IgD-negative memory B cell (primary cell): ENCODE data around the gene SLC8A1. TPM values are rescaled to one million over a fixed set of nuclear protein-coding genes. Genes with fewer than 3 reads are reported as not detected.

Experiments
- H3K27ac Mint-ChIP-seq, 3 donors: one replicate each; pipeline ENCODE4 v1.8.0; 2020 to 2022; ENCODE audit warnings: mild to moderate bottlenecking in 3 of 3, mixed read lengths in 3 of 3, moderate library complexity in 1 of 3
- H3K27me3 Mint-ChIP-seq: one replicate; pipeline ENCODE4 v1.8.0; 2021; ENCODE audit warnings: mixed read lengths
- H3K36me3 Mint-ChIP-seq: one replicate; pipeline ENCODE4 v1.8.0; 2020; ENCODE audit warnings: mild to moderate bottlenecking, mixed read lengths
- H3K4me1 Mint-ChIP-seq, 3 donors: one replicate each; pipeline ENCODE4 v1.8.0; 2020 to 2022; ENCODE audit warnings: mixed read lengths in 3 of 3, mild to moderate bottlenecking in 1 of 3
- H3K4me3 Mint-ChIP-seq, 4 donors: one replicate each; pipeline ENCODE4 v1.8.0; 2020 to 2022; ENCODE audit warnings: mild to moderate bottlenecking in 4 of 4, mixed read lengths in 4 of 4, moderate library complexity in 3 of 4
- H3K9me3 Mint-ChIP-seq, 3 donors: one replicate each; pipeline ENCODE4 v1.8.0; 2020 to 2021; ENCODE audit warnings: mixed read lengths in 3 of 3, mild to moderate bottlenecking in 1 of 3
- polyA plus RNA-seq: library from polyadenylated mRNA; unstranded; fragments of 300-500 nt; fragmentation: Illumina TruSeq; gene quantifications from one replicate; pipeline ENCODE4 v1.2.3, GENCODE V29; 2021

SLC8A1 gene
- polyA plus RNA-seq, 1 donor from 2014 or later, result not detected

DNA sequence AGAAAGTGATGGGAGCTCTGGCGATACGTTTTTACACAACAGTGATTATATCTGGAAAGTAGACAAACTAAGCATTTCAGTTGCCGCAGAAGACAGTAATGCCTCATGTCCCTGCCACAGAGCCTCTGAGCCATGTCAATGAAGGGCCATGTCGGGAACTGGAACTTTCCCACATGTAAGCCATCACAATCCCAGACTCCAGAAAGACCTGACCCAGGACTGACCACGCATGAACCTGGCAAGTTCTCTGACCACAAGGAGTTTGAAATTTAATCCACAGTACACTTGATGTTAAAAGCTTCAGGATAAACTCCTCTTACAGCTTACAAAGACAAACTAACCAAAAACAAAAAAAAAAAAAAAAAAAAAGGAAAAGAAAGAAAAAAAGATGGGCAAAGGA lies 267.3 kb downstream of the SLC8A1 start:
- H3K9me3 Mint-ChIP-seq, result no peaks in the 10 kb centered on the region
- H3K36me3 Mint-ChIP-seq, result no peaks in the 10 kb centered on the region
- H3K4me1 Mint-ChIP-seq, result no peaks in the 10 kb centered on the region
- H3K4me3 Mint-ChIP-seq, result no peak overlapping the region
- no peaks in the 10 kb centered on the region for H3K27me3 Mint-ChIP-seq
- H3K27ac Mint-ChIP-seq, result no peak overlapping the region

DNA sequence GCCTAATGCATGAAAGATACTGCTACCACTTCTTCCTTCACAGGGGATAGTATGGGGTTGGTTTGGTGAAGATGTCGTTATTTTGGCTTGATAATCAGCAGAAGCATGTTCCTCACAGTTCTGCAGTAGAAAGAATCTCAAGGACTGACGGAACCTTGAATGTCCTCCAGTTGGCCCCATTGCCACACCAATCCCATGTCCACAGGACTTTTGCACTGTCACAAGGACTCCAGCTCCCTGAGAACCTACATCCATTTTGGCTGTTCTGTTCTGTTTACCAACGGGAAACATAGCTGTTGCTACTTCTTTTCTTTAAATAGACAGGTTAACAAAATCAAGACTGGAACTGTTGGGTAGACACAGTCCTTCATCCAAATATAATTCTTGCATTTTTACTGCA lies 270.0 kb downstream of the SLC8A1 start:
- Mint-ChIP-seq H3K27ac (no peak overlapping the region), H3K36me3 (no peaks in the 10 kb centered on the region), H3K9me3 (no peaks in the 10 kb centered on the region), H3K27me3 (no peaks in the 10 kb centered on the region), H3K4me1 (peaks cover 0 to 6% (median 0%) of the 10 kb centered on the region in 3 donors), H3K4me3 (no peak overlapping the region)

DNA sequence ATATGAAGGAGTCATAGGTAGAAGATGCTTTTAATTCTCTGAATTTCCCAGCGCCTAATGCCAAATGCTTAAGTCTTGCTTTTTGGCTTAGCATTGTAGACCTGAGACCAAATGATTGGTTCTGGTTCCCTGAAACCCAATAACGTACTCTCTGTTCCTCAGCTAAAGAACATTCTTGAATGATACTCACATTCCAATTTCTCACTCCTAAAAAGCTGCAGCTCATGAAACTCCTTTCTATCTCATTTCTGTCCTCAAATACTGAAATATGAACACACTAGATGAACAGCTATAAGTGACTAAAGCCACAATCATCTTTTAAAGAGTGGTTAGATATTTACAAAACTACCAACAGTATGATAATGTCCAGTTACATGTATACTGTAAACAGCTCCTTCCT lies 272.1 kb downstream of the SLC8A1 start:
- Mint-ChIP-seq H3K36me3 (no peaks in the 10 kb centered on the region), H3K4me1 (peaks cover 0 to 6% (median 0%) of the 10 kb centered on the region in 3 donors), H3K27ac (no peak overlapping the region), H3K9me3 (no peaks in the 10 kb centered on the region), H3K4me3 (no peak overlapping the region), H3K27me3 (no peaks in the 10 kb centered on the region)

GRCh38 chr2:40178971-40179370 lies 272.9 kb downstream of the SLC8A1 start:
- Mint-ChIP-seq H3K27me3 (no peaks in the 10 kb centered on the region), H3K36me3 (no peaks in the 10 kb centered on the region), H3K4me1 (peaks cover 0 to 6% (median 0%) of the 10 kb centered on the region in 3 donors), H3K27ac (no peak overlapping the region), H3K4me3 (no peak overlapping the region), H3K9me3 (no peaks in the 10 kb centered on the region)

DNA sequence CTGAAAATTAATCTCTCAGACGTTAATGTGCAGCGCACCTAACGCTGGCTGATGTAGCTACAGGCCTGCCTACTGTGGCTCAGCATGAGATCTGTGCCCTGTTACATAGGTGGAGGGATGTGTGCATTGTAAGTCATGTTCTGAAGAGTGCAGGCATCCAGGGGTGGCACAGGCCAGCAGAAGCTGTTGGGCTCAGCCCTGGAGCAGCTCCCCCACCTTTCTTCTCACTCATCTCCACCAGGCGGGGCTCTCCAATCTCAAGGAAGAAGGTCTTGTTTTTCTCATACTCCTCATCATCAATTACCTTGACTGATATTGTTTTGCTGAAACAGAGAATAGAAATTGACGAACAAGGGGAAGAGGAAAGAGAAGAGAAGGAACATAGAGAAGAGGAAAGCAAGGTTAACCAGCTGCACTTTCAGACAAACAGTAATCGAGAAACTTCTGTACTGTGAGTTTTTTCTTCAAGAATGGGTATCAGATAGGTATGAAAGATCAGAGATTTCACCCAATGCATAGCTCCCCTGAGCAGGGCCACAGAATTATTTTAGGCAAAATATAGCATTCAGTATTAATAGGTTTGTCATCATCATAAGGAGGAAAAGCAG lies 273.6 kb downstream of the SLC8A1 start:
- Mint-ChIP-seq H3K27ac (no peak overlapping the region), H3K27me3 (no peaks in the 10 kb centered on the region), H3K9me3 (no peaks in the 10 kb centered on the region), H3K4me1 (peaks cover 0 to 6% (median 0%) of the 10 kb centered on the region in 3 donors), H3K36me3 (no peaks in the 10 kb centered on the region), H3K4me3 (no peak overlapping the region)

- no peak overlapping the region for H3K4me3 Mint-ChIP-seq
- H3K4me1 Mint-ChIP-seq, result peaks cover 0 to 6% (median 0%) of the 10 kb centered on the region in 3 donors
- no peak overlapping the region for H3K27ac Mint-ChIP-seq
- no peaks in the 10 kb centered on the region for H3K36me3 Mint-ChIP-seq
- no peaks in the 10 kb centered on the region for H3K9me3 Mint-ChIP-seq
- no peaks in the 10 kb centered on the region for H3K27me3 Mint-ChIP-seq
Measured at GRCh38 chr2:40177366-40177765, 274.5 kb downstream of the SLC8A1 start.

GRCh38 chr2:40173276-40173675 lies 278.6 kb downstream of the SLC8A1 start:
- Mint-ChIP-seq H3K27me3 (no peaks in the 10 kb centered on the region), H3K4me3 (no peak overlapping the region), H3K9me3 (no peaks in the 10 kb centered on the region), H3K36me3 (no peaks in the 10 kb centered on the region), H3K27ac (no peak overlapping the region), H3K4me1 (peaks cover 0 to 2% (median 0%) of the 10 kb centered on the region in 3 donors)

- Mint-ChIP-seq H3K4me1 (no peaks in the 10 kb centered on the region), H3K9me3 (no peaks in the 10 kb centered on the region), H3K36me3 (no peaks in the 10 kb centered on the region)
Measured at GRCh38 chr2:40169856-40170255, 282.0 kb downstream of the SLC8A1 start.

GRCh38 chr2:40169430-40169829 lies 282.5 kb downstream of the SLC8A1 start:
- H3K27me3 Mint-ChIP-seq, result no peaks in the 10 kb centered on the region
- no peaks in the 10 kb centered on the region for H3K36me3 Mint-ChIP-seq
- H3K4me1 Mint-ChIP-seq, result no peaks in the 10 kb centered on the region
- no peak overlapping the region for H3K4me3 Mint-ChIP-seq
- H3K27ac Mint-ChIP-seq, result no peak overlapping the region
- no peaks in the 10 kb centered on the region for H3K9me3 Mint-ChIP-seq

More at GRCh38 chr2:40169856-40170255, 282.0 kb downstream of the SLC8A1 start:
- no peak overlapping the region for H3K27ac Mint-ChIP-seq
- H3K27me3 Mint-ChIP-seq, result no peaks in the 10 kb centered on the region
- H3K4me3 Mint-ChIP-seq, result no peak overlapping the region

GRCh38 chr2:40168546-40168945 lies 283.3 kb downstream of the SLC8A1 start:
- H3K36me3 Mint-ChIP-seq, result no peaks in the 10 kb centered on the region
- H3K9me3 Mint-ChIP-seq, result no peaks in the 10 kb centered on the region
- H3K27ac Mint-ChIP-seq, result no peak overlapping the region
- H3K4me3 Mint-ChIP-seq, result no peak overlapping the region
- no peaks in the 10 kb centered on the region for H3K27me3 Mint-ChIP-seq
- H3K4me1 Mint-ChIP-seq, result no peaks in the 10 kb centered on the region

DNA sequence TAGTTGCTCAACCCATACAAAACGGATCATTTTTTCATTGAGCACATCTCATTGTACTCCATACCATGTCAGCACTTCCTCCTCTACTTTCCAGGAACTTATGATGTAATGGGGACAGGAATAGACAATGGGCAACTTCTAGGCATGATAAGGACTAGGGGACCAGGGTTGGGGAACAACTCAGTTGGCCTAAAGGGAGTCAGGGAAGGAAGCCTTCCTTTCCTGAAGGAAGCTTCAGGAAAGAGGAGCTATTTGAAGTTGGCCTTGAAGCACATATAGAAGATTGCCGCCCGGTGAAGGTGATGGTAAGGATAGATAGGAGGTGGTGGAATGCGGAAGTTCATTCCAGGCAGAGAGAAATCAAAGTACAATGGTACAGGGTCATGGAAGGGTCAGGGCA lies 283.9 kb downstream of the SLC8A1 start:
- Mint-ChIP-seq H3K27me3 (no peaks in the 10 kb centered on the region), H3K4me1 (no peaks in the 10 kb centered on the region), H3K36me3 (no peaks in the 10 kb centered on the region), H3K27ac (no peak overlapping the region), H3K4me3 (no peak overlapping the region), H3K9me3 (no peaks in the 10 kb centered on the region)

GRCh38 chr2:40166006-40166405 lies 285.9 kb downstream of the SLC8A1 start:
- H3K9me3 Mint-ChIP-seq, result no peaks in the 10 kb centered on the region
- no peaks in the 10 kb centered on the region for H3K36me3 Mint-ChIP-seq
- H3K4me1 Mint-ChIP-seq, result no peaks in the 10 kb centered on the region
- H3K4me3 Mint-ChIP-seq, result no peak overlapping the region
- no peaks in the 10 kb centered on the region for H3K27me3 Mint-ChIP-seq
- H3K27ac Mint-ChIP-seq, result no peak overlapping the region

DNA sequence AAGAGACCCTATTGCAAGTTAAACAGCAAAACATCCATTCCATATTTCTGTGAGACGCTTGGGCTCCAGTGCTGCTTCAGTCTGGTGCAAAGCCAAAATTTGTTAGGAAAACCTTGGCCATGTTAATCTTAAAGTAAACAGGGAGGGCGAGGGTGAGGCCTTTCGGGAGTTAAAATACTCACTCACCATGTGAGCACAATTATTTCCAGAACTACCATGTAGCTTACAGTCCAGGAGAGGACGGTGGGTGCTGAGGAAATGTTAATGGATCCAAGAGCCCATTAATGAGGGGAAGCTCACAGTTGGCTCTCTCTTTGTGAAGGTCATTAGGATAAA lies 286.4 kb downstream of the SLC8A1 start:
- no peaks in the 10 kb centered on the region for H3K36me3 Mint-ChIP-seq
- H3K4me1 Mint-ChIP-seq, result no peaks in the 10 kb centered on the region
- no peaks in the 10 kb centered on the region for H3K9me3 Mint-ChIP-seq
- H3K27me3 Mint-ChIP-seq, result no peaks in the 10 kb centered on the region
- H3K27ac Mint-ChIP-seq, result no peak overlapping the region
- H3K4me3 Mint-ChIP-seq, result no peak overlapping the region

GRCh38 chr2:40164736-40165508 lies 287.0 kb downstream of the SLC8A1 start:
- Mint-ChIP-seq H3K36me3 (no peaks in the 10 kb centered on the region), H3K27ac (no peak overlapping the region), H3K4me3 (no peak overlapping the region), H3K9me3 (no peaks in the 10 kb centered on the region), H3K27me3 (no peaks in the 10 kb centered on the region), H3K4me1 (no peaks in the 10 kb centered on the region)

GRCh38 chr2:40161986-40162385 lies 289.9 kb downstream of the SLC8A1 start:
- Mint-ChIP-seq H3K9me3 (no peaks in the 10 kb centered on the region), H3K36me3 (no peaks in the 10 kb centered on the region), H3K27ac (no peak overlapping the region), H3K4me3 (no peak overlapping the region), H3K27me3 (no peaks in the 10 kb centered on the region), H3K4me1 (no peaks in the 10 kb centered on the region)

DNA sequence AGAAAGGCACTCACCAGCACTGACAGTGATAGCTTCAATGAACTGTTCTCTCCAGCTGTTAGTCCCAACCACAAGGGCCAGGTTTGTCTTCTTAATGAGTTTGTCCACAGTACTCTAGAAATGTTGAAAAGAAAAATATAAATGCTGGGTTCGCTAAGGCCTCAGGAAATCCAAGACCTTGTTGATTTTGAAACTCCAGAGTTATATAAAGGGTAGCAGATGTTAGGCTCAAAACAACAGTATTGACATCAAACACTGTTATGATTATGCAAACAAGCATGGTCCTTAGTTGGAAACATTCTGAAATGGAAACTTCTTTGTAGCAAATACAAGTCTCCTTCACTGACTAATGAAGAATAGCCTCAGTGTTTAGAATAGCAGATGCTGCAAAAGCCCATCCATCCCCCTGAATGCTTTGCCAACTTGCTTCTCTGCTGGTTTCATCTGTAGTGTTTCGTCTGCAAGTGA lies 291.1 kb downstream of the SLC8A1 start:
- Mint-ChIP-seq H3K36me3 (no peaks in the 10 kb centered on the region), H3K4me1 (no peaks in the 10 kb centered on the region), H3K27me3 (no peaks in the 10 kb centered on the region), H3K27ac (no peak overlapping the region), H3K4me3 (no peak overlapping the region), H3K9me3 (no peaks in the 10 kb centered on the region)
